ENCODE results near the gene FHIT. TPM values are rescaled to one million over a fixed set of nuclear protein-coding genes. Genes with fewer than 3 reads are reported as not detected.
"Not testable (repeated sequence)": the region's sequence is repeated elsewhere in the genome, so short reads cannot be mapped to it uniquely, and the experiment has no call there.

Gene FHIT
- total and polyA plus RNA-seq, 2 donors from 2014 or later: 20.2 to 61.2 TPM

GRCh38 chr3:60673123-60673522 lies 578.1 kb downstream of the FHIT start:
- no peak overlapping the region for H3K27ac ChIP-seq (ENCODE audit: low read depth in 2 of 2, low read length in 2 of 2)
- H3K4me3 ChIP-seq (ENCODE audit: low read length in 3 of 3): no peak overlapping the region
- DNase-seq: peak in 1 of 5 donors; percentile 11
- H3K27me3 ChIP-seq (ENCODE audit: control insufficient read depth, insufficient read depth, low read length): no peaks in the 10 kb centered on the region
- no peaks in the 10 kb centered on the region for H3K36me3 ChIP-seq (ENCODE audit: control insufficient read depth in 2 of 3, insufficient read depth in 3 of 3, low read length in 3 of 3)
- no peaks in the 10 kb centered on the region for H3K4me1 ChIP-seq (ENCODE audit: control insufficient read depth in 2 of 3, insufficient read depth in 2 of 3, low read depth in 1 of 3, low read length in 3 of 3)
- no peak for FAIRE-seq
- no peaks in the 10 kb centered on the region for H3K9me3 ChIP-seq (ENCODE audit: control insufficient read depth in 2 of 3, insufficient read depth in 1 of 3, low read length in 3 of 3)
- no peak overlapping the region for H3K9ac ChIP-seq (ENCODE audit: low read length in 3 of 3)
- TF ChIP-seq CTCF (IDR thresholded peaks at IDR 0.05; ENCODE audit: borderline replicate concordance, extremely low read depth, insufficient read depth): no peak
- intact Hi-C loops (cut with DNase I): no loop called here

- H3K36me3 ChIP-seq (ENCODE audit: control insufficient read depth in 2 of 3, insufficient read depth in 3 of 3, low read length in 3 of 3); H3K27me3 ChIP-seq (ENCODE audit: control insufficient read depth, insufficient read depth, low read length); H3K4me1 ChIP-seq (ENCODE audit: control insufficient read depth in 2 of 3, insufficient read depth in 2 of 3, low read depth in 1 of 3, low read length in 3 of 3); H3K9ac ChIP-seq (ENCODE audit: low read length in 3 of 3); H3K27ac ChIP-seq (ENCODE audit: low read depth in 2 of 2, low read length in 2 of 2); intact Hi-C loops (cut with DNase I); H3K4me3 ChIP-seq (ENCODE audit: low read length in 3 of 3); DNase-seq; H3K9me3 ChIP-seq (ENCODE audit: control insufficient read depth in 2 of 3, insufficient read depth in 1 of 3, low read length in 3 of 3); FAIRE-seq: not testable (repeated sequence)
Measured at GRCh38 chr3:60672337-60672736, 578.9 kb downstream of the FHIT start.

- H3K9me3 ChIP-seq (ENCODE audit: control insufficient read depth in 2 of 3, insufficient read depth in 1 of 3, low read length in 3 of 3): peaks cover 0 to 2% (median 0%) of the 10 kb centered on the region in 3 donors
- no peak overlapping the region for H3K27ac ChIP-seq (ENCODE audit: low read depth in 2 of 2, low read length in 2 of 2)
- intact Hi-C loops (cut with DNase I): no loop called here
- H3K27me3 ChIP-seq (ENCODE audit: control insufficient read depth, insufficient read depth, low read length): no peaks in the 10 kb centered on the region
- no peak overlapping the region for H3K9ac ChIP-seq (ENCODE audit: low read length in 3 of 3)
- no peak for FAIRE-seq
- TF ChIP-seq CTCF (IDR thresholded peaks at IDR 0.05; ENCODE audit: borderline replicate concordance, extremely low read depth, insufficient read depth): no peak
- H3K4me3 ChIP-seq (ENCODE audit: low read length in 3 of 3): no peak overlapping the region
- no peaks in the 10 kb centered on the region for H3K4me1 ChIP-seq (ENCODE audit: control insufficient read depth in 2 of 3, insufficient read depth in 2 of 3, low read depth in 1 of 3, low read length in 3 of 3)
- DNase-seq: no peak
- no peaks in the 10 kb centered on the region for H3K36me3 ChIP-seq (ENCODE audit: control insufficient read depth in 2 of 3, insufficient read depth in 3 of 3, low read length in 3 of 3)
Measured at GRCh38 chr3:60669636-60670035, 581.6 kb downstream of the FHIT start.

GRCh38 chr3:60660026-60660425 lies 591.2 kb downstream of the FHIT start:
- TF ChIP-seq CTCF (IDR thresholded peaks at IDR 0.05; ENCODE audit: borderline replicate concordance, extremely low read depth, insufficient read depth): no peak
- DNase-seq (no peak), FAIRE-seq (no peak)
- no peak overlapping the region for H3K4me3 ChIP-seq (ENCODE audit: low read length in 3 of 3)
- H3K27me3 ChIP-seq (ENCODE audit: control insufficient read depth, insufficient read depth, low read length): no peaks in the 10 kb centered on the region
- no peaks in the 10 kb centered on the region for H3K4me1 ChIP-seq (ENCODE audit: control insufficient read depth in 2 of 3, insufficient read depth in 2 of 3, low read depth in 1 of 3, low read length in 3 of 3)
- intact Hi-C loops (cut with DNase I): no loop called here
- no peaks in the 10 kb centered on the region for H3K36me3 ChIP-seq (ENCODE audit: control insufficient read depth in 2 of 3, insufficient read depth in 3 of 3, low read length in 3 of 3)
- H3K9me3 ChIP-seq (ENCODE audit: control insufficient read depth in 2 of 3, insufficient read depth in 1 of 3, low read length in 3 of 3): peaks cover 0 to 13% (median 0%) of the 10 kb centered on the region in 3 donors
- no peak overlapping the region for H3K27ac ChIP-seq (ENCODE audit: low read depth in 2 of 2, low read length in 2 of 2)
- no peak overlapping the region for H3K9ac ChIP-seq (ENCODE audit: low read length in 3 of 3)

Measured in kidney (tissue), 14 donors.